ENCODE measurements around the gene KRTAP9-7. TPM values are rescaled to one million over a fixed set of nuclear protein-coding genes. Genes with fewer than 3 reads are reported as not detected.
A peak's percentile ranks its signal among the peaks of the same experiment; 100 is the strongest.
"Not testable (repeated sequence)": the region's sequence is repeated elsewhere in the genome, so short reads cannot be mapped to it uniquely, and the experiment has no call there.

The KRTAP9-7 gene, protein sequence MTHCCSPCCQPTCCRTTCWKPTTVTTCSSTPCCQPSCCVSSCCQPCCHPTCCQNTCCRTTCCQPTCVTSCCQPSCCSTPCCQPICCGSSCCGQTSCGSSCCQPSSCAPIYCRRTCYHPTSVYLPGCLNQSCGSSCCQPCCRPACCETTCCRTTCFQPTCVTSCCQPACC
- total RNA-seq: not detected in 2 replicates
- polyA plus RNA-seq: not detected in 2 replicates

DNA sequence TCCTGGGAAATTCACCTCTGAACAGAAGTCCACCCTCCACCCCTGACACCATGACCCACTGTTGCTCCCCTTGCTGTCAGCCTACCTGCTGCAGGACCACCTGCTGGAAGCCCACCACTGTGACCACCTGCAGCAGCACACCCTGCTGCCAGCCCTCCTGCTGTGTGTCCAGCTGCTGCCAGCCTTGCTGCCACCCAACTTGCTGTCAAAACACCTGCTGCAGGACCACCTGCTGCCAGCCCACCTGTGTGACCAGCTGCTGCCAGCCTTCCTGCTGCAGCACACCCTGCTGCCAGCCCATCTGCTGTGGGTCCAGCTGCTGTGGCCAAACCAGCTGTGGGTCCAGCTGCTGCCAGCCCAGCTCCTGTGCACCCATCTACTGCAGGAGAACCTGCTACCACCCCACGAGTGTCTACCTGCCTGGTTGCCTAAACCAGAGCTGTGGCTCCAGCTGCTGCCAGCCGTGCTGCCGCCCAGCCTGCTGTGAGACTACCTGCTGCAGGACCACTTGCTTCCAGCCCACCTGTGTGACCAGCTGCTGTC lies at the start of gene KRTAP9-7:
KRTAP9-7 (plus strand) TSS at position 51 of the 543 bp plus-strand sequence; CDS start at position 51, 0 bp downstream.
- not testable (repeated sequence) for H3K4me1 ChIP-seq (ENCODE audit: insufficient read depth); H3K27me3 ChIP-seq; H2AFZ ChIP-seq; H3K4me3 ChIP-seq; H3K9me3 ChIP-seq (ENCODE audit: low read depth); H3K36me3 ChIP-seq (replicated peaks; ENCODE audit: insufficient read depth, low read depth); H3K79me2 ChIP-seq; H3K9me2 ChIP-seq (replicated peaks; ENCODE audit: insufficient read depth); H3K27ac ChIP-seq; H4K20me1 ChIP-seq (ENCODE audit: insufficient read depth, poor library complexity, severe bottlenecking); H3K4me2 ChIP-seq
- peak; percentile 1 for DNase-seq (ENCODE audit: low spot score)
- 87% methylated on average over 3 of the region's 3 CpGs for WGBS (ENCODE audit: low lambda C conversion rate, missing lambda C conversion rate)

DNA sequence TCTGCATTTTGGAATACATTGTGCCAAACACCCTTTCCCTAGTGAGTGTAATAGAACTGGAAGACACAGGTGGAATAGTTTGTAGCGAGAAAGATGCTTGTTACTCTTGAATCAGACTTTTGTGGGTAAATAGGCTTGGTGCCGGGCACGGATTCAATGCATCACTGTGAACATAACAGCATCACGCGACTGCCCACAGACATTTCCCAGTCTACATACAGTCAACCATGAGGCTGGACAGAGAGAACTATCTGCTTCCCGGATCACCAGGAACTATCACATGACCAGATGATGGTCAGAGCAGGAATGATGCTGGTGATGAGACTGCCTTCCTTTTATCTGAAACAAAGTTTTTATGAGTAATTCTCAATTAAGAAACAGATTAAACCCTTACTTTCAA lies 49.4 kb upstream of the KRTAP9-7 start:
- Histone ChIP-seq H3K36me3 (replicated peaks; ENCODE audit: insufficient read depth, low read depth) (no peaks in the 10 kb centered on the region), H3K9me2 (replicated peaks; ENCODE audit: insufficient read depth) (no peaks in the 10 kb centered on the region), H3K4me1 (ENCODE audit: insufficient read depth) (no peaks in the 10 kb centered on the region), H3K9me3 (ENCODE audit: low read depth) (no peaks in the 10 kb centered on the region), H2AFZ (no peak overlapping the region), H3K79me2 (no peaks in the 10 kb centered on the region), H3K4me3 (no peak overlapping the region), H3K27ac (no peak overlapping the region), H4K20me1 (ENCODE audit: insufficient read depth, poor library complexity, severe bottlenecking) (no peaks in the 10 kb centered on the region), H3K27me3 (peaks cover 11% of the 10 kb centered on the region), H3K4me2 (no peak overlapping the region)
- no peak for DNase-seq (ENCODE audit: low spot score)
- no peak for TF ChIP-seq EZH2phosphoT487 (IDR thresholded peaks at IDR 0.05; ENCODE audit: low read depth, severe bottlenecking, unreplicated experiment)
- WGBS (ENCODE audit: low lambda C conversion rate, missing lambda C conversion rate): 95% methylated on average over 6 of the region's 6 CpGs

DNA sequence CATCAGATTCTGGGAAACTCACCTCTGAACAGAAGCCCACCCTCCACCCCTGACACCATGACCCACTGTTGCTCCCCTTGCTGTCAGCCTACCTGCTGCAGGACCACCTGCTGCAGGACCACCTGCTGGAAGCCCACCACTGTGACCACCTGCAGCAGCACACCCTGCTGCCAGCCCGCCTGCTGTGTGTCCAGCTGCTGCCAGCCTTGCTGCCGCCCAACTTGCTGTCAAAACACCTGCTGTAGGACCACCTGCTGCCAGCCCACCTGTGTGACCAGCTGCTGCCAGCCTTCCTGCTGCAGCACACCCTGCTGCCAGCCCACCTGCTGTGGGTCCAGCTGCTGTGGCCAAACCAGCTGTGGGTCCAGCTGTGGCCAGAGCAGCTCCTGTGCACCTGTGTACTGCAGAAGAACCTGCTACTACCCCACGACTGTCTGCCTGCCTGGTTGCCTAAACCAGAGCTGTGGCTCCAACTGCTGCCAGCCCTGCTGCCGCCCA lies 48.9 kb upstream of the KRTAP9-7 start, which contains the start of gene KRTAP9-2:
KRTAP9-2 (plus strand) TSS at position 51 of the 498 bp plus-strand sequence; CDS start at position 58, 7 bp downstream.
- H3K4me3 ChIP-seq; H3K9me3 ChIP-seq (ENCODE audit: low read depth); H4K20me1 ChIP-seq (ENCODE audit: insufficient read depth, poor library complexity, severe bottlenecking); DNase-seq (ENCODE audit: low spot score); H3K9me2 ChIP-seq (replicated peaks; ENCODE audit: insufficient read depth); H3K79me2 ChIP-seq; H3K4me1 ChIP-seq (ENCODE audit: insufficient read depth); H3K4me2 ChIP-seq; H2AFZ ChIP-seq; H3K27ac ChIP-seq; H3K36me3 ChIP-seq (replicated peaks; ENCODE audit: insufficient read depth, low read depth): not testable (repeated sequence)
- WGBS (ENCODE audit: low lambda C conversion rate, missing lambda C conversion rate): 65% methylated on average over 3 of the region's 4 CpGs
- H3K27me3 ChIP-seq: peaks cover 11% of the 10 kb centered on the region

DNA sequence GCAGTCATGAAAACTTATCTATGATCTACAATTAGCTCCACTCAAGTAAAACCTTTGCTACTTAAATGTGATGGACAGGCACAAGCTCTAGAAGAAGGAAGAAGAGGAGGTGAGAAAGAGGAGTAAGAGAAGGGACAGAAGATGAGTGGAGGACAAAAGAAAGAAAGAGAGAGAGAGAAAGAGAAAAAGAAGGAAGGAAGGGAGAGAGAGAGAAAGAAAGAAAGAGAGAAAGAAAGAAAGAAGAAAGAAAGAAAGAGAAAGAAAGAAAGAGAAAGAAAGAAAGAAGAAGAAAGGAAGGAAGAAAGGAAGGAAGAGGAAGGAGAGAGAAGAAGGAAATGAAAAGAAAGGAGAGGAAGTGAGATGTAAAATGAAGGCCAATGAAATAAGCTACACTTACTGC lies 45.4 kb upstream of the KRTAP9-7 start:
- Histone ChIP-seq H3K27me3 (peaks cover 28% of the 10 kb centered on the region), H3K4me2 (no peak overlapping the region), H2AFZ (no peak overlapping the region), H3K79me2 (no peaks in the 10 kb centered on the region), H4K20me1 (ENCODE audit: insufficient read depth, poor library complexity, severe bottlenecking) (no peaks in the 10 kb centered on the region), H3K9me2 (replicated peaks; ENCODE audit: insufficient read depth) (no peaks in the 10 kb centered on the region), H3K27ac (no peak overlapping the region), H3K4me3 (no peak overlapping the region), H3K4me1 (ENCODE audit: insufficient read depth) (no peaks in the 10 kb centered on the region), H3K9me3 (ENCODE audit: low read depth) (no peaks in the 10 kb centered on the region), H3K36me3 (replicated peaks; ENCODE audit: insufficient read depth, low read depth) (no peaks in the 10 kb centered on the region)
- no peak for DNase-seq (ENCODE audit: low spot score)
- no peak for TF ChIP-seq EZH2 (IDR thresholded peaks at IDR 0.05; ENCODE audit: borderline replicate concordance)
- TF ChIP-seq EZH2phosphoT487 (IDR thresholded peaks at IDR 0.05; ENCODE audit: low read depth, severe bottlenecking, unreplicated experiment): no peak
- TF ChIP-seq, protein P1, sequence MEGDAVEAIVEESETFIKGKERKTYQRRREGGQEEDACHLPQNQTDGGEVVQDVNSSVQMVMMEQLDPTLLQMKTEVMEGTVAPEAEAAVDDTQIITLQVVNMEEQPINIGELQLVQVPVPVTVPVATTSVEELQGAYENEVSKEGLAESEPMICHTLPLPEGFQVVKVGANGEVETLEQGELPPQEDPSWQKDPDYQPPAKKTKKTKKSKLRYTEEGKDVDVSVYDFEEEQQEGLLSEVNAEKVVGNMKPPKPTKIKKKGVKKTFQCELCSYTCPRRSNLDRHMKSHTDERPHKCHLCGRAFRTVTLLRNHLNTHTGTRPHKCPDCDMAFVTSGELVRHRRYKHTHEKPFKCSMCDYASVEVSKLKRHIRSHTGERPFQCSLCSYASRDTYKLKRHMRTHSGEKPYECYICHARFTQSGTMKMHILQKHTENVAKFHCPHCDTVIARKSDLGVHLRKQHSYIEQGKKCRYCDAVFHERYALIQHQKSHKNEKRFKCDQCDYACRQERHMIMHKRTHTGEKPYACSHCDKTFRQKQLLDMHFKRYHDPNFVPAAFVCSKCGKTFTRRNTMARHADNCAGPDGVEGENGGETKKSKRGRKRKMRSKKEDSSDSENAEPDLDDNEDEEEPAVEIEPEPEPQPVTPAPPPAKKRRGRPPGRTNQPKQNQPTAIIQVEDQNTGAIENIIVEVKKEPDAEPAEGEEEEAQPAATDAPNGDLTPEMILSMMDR (IDR thresholded peaks at IDR 0.05; ENCODE audit: poor library complexity): no peak

DNA sequence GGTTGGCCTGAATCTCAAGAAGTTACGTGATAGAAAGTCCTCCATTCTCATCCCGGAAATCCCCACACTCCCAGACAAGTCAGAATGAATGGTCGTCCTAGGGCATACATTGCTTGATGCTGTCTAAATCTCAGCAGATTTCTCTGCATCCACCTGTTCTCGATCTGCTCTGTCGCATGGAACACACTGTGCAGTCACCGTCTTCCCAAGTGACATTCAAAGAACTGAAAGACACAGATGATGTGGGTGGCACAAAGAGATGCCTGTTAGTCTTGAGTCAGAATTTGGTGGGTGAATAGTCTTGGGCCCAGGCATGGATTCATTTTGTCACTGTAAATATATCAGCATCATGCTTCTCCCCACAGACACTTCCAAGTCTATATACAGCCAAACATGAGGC lies 43.8 kb upstream of the KRTAP9-7 start:
- Histone ChIP-seq H3K9me3 (ENCODE audit: low read depth) (no peaks in the 10 kb centered on the region), H3K4me2 (no peak overlapping the region), H3K36me3 (replicated peaks; ENCODE audit: insufficient read depth, low read depth) (no peaks in the 10 kb centered on the region), H3K27ac (no peak overlapping the region), H2AFZ (no peak overlapping the region), H3K4me3 (no peak overlapping the region), H3K79me2 (no peaks in the 10 kb centered on the region), H3K4me1 (ENCODE audit: insufficient read depth) (no peaks in the 10 kb centered on the region), H3K9me2 (replicated peaks; ENCODE audit: insufficient read depth) (no peaks in the 10 kb centered on the region), H4K20me1 (ENCODE audit: insufficient read depth, poor library complexity, severe bottlenecking) (no peaks in the 10 kb centered on the region), H3K27me3 (peaks cover 28% of the 10 kb centered on the region)
- WGBS (ENCODE audit: low lambda C conversion rate, missing lambda C conversion rate): 84% methylated on average over 6 of the region's 6 CpGs
- no peak for TF ChIP-seq EZH2 (IDR thresholded peaks at IDR 0.05; ENCODE audit: borderline replicate concordance)
- TF ChIP-seq, protein P1 (IDR thresholded peaks at IDR 0.05; ENCODE audit: poor library complexity): no peak
- TF ChIP-seq EZH2phosphoT487 (IDR thresholded peaks at IDR 0.05; ENCODE audit: low read depth, severe bottlenecking, unreplicated experiment): no peak
- DNase-seq (ENCODE audit: low spot score): no peak

DNA sequence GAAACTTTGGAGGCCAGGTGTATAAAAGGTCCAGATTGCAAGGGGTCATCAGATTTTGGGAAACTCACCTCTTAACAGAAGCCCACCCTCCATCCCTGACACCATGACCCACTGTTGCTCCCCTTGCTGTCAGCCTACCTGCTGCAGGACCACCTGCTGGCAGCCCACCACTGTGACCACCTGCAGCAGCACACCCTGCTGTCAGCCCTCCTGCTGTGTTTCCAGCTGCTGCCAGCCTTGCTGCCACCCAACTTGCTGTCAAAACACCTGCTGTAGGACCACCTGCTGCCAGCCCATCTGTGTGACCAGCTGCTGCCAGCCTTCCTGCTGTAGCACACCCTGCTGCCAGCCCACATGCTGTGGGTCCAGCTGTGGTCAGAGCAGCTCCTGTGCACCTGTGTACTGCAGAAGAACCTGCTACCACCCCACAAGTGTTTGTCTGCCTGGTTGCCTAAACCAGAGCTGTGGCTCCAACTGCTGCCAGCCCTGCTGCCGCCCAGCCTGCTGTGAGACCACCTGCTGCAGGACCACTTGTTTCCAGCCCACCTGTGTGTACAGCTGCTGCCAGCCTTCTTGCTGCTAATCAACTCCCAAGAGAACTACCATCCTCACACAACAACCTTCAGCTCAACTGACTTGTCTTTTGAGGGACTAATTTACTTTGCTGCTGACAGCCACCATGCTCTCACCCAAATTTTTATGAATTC lies 42.9 kb upstream of the KRTAP9-7 start, which contains the start of gene KRTAP9-3:
KRTAP9-3 (plus strand) TSS at position 51 of the 707 bp plus-strand sequence; CDS start at position 104, 53 bp downstream.
- WGBS (ENCODE audit: low lambda C conversion rate, missing lambda C conversion rate): 84% methylated on average over 1 of the region's 1 CpG
- not testable (repeated sequence) for H3K4me1 ChIP-seq (ENCODE audit: insufficient read depth)

More for the DNA sequence above, 42.9 kb upstream of the KRTAP9-7 start, which contains the start of gene KRTAP9-3:
- H3K36me3 ChIP-seq (replicated peaks; ENCODE audit: insufficient read depth, low read depth); H3K79me2 ChIP-seq; H3K27ac ChIP-seq; H3K4me2 ChIP-seq; H3K9me2 ChIP-seq (replicated peaks; ENCODE audit: insufficient read depth); H3K4me3 ChIP-seq; H4K20me1 ChIP-seq (ENCODE audit: insufficient read depth, poor library complexity, severe bottlenecking); DNase-seq (ENCODE audit: low spot score); H3K9me3 ChIP-seq (ENCODE audit: low read depth); H2AFZ ChIP-seq: not testable (repeated sequence)
- H3K27me3 ChIP-seq: peaks cover 28% of the 10 kb centered on the region
